GM19193 (cell line): Measurements from ENCODE around the gene RABGAP1.

Experiments
- POLR2A ChIP-seq: IDR thresholded peaks from 4 replicates; pipeline ENCODE4 v1.6.1; 2011; ENCODE audit not compliant: insufficient read depth, insufficient read length; ENCODE audit errors: extremely low read depth

RABGAP1 gene

DNA sequence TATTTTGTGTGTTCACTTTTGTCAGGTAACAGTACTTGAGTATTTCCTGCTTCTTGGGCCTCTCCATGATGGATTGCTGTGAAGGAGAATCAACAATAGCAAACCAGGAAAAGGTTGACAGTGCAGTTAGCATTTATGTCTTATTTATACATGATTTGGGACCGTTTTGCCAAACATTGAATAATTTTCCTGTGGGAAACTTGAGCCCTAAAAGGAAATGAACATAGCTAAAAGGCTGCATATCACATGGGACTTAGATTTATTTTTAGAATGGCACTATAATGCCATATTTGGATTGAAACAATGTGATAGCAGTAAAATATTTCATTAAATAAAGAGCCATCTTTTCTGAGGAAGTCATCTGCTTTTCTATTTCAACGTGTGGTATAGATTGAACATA, 107.9 kb downstream of the RABGAP1 start:
- TF ChIP-seq POLR2A: no peak

DNA sequence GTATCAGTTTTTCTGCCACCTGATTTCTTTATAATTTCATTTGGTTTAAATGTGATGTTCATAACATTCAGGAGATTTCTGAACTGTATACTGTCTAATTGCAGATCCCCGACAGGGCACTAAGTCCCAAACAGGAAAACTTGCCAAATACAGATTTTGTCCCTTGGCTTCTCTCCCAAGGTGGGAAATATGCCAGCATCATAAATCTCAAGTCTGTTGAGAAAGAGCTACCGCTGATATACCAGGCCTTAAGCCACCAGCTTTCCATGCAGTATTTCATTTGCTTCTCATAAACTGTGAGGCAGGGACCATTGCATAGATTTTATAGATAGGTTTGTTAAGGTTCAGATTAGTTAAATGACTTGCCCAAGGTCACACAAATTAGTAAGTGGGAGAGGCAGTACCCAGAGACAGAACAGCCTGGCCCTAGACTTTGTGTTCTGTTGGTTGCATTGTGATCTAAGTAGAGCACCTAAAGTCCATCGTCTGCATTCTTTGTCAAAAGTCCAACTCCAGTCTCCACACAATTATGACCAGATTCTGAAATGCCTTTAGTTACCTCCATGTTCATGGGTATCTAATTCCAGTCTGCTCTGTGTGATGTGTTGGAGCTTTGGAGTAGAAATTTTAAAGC, 108.9 kb downstream of the RABGAP1 start:
- TF ChIP-seq POLR2A: no peak

DNA sequence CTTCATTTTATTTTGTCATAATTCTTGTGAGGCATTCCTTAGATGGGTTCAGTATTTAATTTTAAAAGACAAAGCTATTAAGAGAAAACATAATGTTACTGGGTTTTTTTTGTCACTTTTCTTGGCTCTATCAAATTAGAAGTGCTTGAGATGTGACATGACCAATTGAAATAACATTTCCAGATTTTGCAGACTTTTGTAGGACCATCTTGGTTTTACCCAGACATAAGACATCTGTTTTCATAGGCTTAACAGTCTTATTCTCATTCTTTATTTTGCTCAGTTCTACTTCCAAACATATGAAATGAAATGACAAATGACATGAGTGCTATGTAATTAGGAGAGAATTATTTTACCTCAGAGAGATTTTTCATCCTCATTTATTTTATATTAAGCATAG, 112.2 kb downstream of the RABGAP1 start:
- no peak for TF ChIP-seq POLR2A

DNA sequence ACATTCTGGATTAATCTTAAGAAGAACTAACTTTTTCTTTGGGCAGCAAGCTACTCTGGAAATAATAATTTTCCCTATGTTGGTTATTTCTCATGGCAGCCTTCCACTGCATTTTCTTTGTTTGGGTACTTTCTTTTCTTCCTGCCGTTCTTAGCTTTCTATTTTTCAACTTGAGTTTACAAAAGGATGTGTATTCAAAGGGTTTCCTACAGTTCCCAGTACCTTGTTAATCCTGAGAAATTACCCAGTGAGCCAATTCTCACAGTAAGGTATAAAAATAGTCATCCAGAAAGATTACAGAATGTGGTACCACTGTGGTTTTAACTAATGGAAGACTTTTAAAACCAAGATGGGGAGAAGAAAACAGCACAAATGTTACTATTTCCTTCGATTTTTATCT, 112.9 kb downstream of the RABGAP1 start:
- no peak for TF ChIP-seq POLR2A

DNA sequence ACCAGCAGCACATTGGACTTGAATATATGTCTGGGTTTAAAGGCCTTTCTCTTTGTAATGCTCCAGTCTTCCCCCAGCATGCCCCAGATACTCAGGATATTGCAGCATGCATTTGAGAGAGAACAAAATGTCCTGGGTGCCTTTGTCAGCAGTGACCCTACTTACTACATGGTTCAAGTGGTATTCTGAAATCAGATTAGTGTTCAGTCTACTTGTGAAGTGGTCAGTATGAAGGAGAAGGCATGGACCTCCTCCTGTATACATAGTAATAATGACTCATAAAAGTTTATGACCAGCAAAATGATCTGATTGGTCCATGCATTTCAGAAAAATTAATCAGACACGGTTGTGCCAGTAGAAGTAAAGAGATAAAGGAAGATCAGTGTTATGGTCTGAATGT, 118.0 kb downstream of the RABGAP1 start:
- TF ChIP-seq POLR2A: no peak

DNA sequence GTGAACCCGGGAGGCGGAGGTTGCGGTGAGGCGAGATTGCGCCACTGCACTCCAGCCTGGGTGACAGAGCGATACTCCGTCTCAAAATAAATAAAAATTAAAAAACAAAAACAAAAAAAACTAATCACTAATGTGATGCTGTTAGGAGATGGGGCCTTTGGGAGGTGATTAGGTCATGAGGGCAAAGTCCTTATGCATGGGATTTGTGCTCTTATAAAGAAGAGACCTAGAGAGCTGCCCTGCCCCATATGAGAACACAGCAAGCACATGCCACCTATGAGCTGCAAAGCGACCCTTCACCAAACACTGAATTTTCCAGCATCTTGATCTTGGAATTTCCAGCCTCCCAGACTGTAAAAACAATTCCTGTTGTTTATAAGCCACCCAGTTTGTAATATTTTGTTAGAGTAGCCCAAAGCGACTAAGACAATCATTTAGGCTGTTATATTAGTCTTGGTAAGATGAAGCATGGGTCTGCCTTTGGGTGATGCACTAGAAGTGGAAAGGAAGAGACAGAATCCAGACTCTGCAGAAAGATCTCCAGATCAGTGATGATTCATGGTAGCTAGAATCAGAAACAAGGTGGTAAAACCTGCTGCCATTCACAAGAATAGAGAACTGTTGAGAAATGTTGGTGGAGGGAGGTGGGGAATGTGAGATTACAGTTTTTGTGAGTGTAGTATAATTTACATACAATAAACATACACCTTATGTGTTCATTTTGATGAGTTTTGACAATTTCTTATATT, 118.8 kb downstream of the RABGAP1 start:
- TF ChIP-seq POLR2A: no peak

DNA sequence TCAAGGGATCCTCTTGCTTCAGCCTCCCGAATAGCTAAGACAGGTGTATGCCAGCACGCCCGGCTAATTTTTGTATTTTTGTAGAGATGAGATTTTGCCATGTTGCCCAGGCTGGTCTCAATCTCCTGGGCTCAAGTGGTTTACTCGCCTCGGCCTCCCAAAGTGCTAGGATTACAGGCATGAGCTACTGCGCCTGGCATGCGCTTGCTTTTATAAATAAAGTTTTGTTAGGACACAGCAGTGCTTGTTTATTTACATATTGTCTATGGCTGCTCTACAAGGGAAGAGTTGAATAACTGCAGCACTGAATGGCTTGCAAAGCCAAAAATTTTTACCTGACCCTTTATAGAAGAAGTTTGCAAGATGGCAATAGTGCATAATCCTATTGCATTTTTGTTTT, 120.4 kb downstream of the RABGAP1 start:
- no peak for TF ChIP-seq POLR2A

DNA sequence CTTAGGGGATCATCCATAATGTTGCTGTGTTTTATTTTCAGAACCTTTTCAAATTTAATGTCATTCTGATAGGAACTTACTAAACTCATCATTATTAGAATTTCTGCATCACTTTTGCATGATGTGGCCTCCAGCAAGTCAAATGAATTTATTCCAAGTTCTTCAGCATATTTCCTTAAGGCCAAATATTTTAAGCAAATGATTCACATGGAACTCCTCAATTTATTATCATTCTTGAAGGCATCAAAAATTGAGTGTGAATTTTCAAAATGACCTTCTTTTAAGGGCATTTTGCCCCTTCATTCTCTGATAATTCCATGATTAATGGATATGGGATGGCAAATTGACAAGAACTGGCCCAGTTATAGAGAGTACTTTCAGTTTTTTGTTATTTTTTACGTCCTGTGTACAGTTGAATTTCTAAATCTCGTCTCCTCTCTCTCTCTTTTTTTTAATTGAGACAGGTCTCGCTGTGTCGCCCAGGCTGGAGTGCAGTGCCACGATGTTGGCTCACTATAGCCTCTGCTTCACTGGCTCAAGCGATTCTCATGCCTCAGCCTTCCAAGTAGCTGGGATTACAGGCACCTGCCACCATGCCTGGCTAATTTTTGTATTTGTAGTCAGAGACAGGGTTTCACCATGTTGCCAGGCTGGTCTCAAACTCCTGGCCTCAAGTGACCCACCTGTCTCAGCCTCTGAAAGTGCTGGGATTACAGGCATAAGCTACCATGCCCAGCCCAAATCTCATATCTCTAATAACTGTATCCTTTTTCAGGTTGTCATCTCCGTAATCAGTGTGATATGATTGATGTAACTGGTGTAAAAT, 121.7 kb downstream of the RABGAP1 start:
- TF ChIP-seq POLR2A: no peak

DNA sequence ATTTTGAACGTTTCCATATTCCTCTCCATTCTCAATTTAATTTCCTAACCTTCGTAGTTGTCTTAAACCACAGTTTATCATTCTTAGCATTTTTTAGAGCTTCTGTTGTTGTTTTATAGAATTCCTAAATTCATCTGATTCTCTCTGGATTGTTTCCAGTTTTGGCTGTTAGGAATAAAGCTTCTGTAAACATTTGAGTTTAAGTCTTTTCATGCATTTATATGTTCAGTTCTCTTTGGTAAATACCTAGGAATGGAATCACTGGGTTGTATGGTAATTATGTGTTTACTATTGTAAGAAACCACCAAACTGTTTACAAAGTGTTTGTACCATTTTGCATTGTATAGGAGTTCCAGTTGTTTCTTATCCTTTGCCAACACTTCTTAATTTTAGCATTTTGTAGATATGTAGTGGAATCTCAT, 122.4 kb downstream of the RABGAP1 start:
- no peak for TF ChIP-seq POLR2A

DNA sequence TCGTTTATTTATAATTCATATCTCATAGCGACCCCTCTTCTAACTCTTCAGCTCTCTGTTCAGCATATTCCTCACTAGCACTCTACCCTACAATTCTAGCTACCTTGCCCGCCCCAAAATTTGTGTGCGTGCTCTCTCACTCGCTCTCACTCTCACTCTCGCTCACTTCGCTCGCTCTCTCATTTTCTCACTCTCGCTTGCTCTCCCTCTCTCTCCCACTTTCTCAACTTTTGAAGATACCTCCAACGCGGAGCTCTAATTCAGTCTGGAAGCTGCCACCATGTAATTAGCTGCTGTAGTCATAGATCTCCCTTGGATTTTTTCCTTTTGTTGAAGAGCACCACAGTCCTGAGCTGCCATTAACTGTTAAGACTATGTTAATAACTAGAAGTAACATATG, 123.1 kb downstream of the RABGAP1 start:
- TF ChIP-seq POLR2A: no peak

DNA sequence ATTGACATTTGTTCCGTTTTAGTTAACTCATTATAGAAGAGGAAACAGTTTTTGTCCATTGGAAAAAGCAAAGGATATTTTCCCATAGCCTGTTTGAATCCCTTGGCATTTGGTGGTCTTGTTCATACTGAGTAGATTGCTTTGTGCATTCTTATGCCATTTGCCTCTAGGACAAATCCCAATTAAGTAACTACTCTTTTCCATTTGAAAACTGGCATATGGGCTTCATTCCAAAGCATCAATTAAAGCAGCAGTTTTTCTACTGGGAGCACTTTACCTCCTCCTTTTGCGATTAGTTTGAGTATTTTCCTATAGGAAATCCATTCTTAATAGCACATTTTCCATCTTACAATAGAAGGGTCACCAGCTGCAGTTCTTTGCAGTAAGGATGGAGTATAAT, 123.9 kb downstream of the RABGAP1 start:
- no peak for TF ChIP-seq POLR2A

DNA sequence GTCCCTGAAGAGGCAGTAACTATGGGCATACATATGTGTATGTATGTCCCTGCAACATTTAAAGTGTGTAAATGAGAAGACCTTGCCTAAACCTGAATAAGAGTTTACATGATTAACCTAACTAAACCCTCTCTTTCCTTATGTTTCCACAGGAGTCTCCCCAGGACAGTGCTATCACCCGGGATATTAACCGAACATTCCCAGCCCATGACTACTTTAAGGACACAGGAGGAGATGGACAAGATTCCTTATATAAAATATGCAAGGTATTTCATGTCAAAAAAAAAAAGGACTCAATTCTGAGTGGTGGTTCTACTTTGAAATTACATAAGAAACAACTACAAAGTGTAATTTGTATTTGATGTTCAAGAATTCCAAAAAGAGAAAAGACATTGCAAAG, 124.4 kb downstream of the RABGAP1 start:
- no peak for TF ChIP-seq POLR2A

DNA sequence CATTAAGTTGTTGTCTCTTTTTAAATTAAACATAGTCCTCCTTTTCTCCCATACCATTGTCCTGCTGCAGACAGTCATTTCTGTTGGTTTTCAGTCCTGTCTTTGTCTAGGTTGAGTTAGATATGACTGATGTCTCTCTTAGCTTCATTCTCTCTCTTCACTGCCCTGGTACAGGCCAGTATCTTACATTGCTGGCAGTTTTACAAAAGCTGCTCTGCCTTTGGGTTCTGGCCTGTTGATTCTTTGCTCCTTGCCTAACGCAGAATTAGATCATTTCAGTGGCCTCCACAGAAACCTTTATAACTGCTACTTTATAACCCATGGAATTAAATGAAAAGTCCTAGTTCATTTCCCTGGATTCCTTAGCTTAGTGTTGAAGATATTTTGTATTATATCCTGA, 126.3 kb downstream of the RABGAP1 start:
- TF ChIP-seq POLR2A: no peak

DNA sequence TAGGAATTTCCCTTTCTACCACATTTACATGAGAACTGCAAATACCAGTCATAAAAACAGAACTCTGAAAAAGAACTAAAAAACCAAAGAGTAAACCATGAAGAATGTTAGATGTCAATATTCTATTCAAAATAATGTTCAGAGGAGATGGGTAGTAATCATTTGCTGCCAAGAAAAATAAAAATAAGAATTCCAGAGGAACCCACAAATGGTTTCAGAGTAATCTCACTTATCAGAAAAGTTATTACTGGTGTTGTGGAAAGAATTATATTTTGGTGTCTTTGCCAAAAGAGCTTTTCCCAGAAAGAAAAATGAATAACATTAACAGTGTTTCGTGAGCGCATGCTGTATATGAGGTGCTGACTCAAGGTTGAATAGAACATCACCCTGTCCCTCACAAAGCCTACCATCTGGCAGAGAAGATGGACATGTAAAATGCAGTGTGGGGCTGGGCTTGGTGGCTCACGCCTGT, 128.2 kb downstream of the RABGAP1 start:
- TF ChIP-seq POLR2A: no peak

DNA sequence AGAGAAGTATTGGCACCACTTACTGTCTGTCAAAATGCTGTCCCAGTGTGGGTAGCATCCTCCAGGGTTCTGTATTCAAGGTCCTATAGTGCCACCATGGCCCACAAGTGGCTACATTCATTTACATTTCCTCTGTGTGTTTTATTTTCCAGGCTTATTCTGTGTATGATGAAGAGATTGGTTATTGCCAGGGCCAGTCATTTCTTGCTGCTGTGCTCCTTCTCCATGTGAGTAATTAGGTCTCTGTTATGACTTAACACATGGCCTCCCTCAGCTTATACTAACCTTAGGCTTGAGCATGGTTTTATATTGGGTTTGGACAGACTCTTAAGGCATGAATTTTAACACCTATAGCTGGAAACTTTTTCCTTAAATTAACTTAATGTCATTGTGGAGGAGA, 129.4 kb downstream of the RABGAP1 start:
- TF ChIP-seq POLR2A: no peak
